Activated T-helper 1 cell treated with anti-CD3 and anti-CD28 coated beads, Interleukin-12 subunit alpha, Interleukin-12 subunit beta, Interleukin-2, Interleukin-4 antibody, amounts not matched to agents 30 ng/mL and 10 ng/mL and 1 ng/mL, durations not matched to agents 14 hours and 24 hours and 36 hours (primary cell): ENCODE results near the gene R3HDM2. TPM values are rescaled to one million over a fixed set of nuclear protein-coding genes. Genes with fewer than 3 reads are reported as not detected.
A peak's percentile ranks its signal among the peaks of the same experiment; 100 is the strongest.

Experiments
- DNase-seq: peaks from one replicate; pipeline ENCODE4 v3.0.0; 2021; ENCODE audit warnings: low spot score
- H3K27ac Mint-ChIP-seq: one replicate; pipeline ENCODE4 v1.8.0; 2021; ENCODE audit warnings: mild to moderate bottlenecking, mixed read lengths
- H3K27me3 Mint-ChIP-seq: one replicate; pipeline ENCODE4 v1.8.0; 2022; ENCODE audit warnings: mild to moderate bottlenecking, moderate library complexity, mixed read lengths; ENCODE audit not compliant: insufficient read depth
- H3K36me3 Mint-ChIP-seq: one replicate; pipeline ENCODE4 v1.8.0; 2021; ENCODE audit warnings: low read depth, mixed read lengths
- H3K4me1 Mint-ChIP-seq: one replicate; pipeline ENCODE4 v1.8.0; 2021; ENCODE audit warnings: low read depth, mixed read lengths
- H3K4me3 Mint-ChIP-seq: one replicate; pipeline ENCODE4 v1.8.0; 2021; ENCODE audit warnings: mild to moderate bottlenecking, moderate library complexity, mixed read lengths
- H3K9me3 Mint-ChIP-seq: one replicate; pipeline ENCODE4 v1.8.0; 2021; ENCODE audit warnings: mixed read lengths
- intact Hi-C: fragments of 100-400 bp; cut with micrococcal nuclease; formaldehyde crosslinking; loops from one replicate; pipeline ENCODE4 v1.15.1; 2024
- total RNA-seq: library from RNA; stranded (reverse); gene quantifications from 2 replicates; pipeline ENCODE4 v1.2.3, GENCODE V29; 2022

The R3HDM2 gene
- total RNA-seq, 1 donor from 2014 or later: 44.6 TPM

- no peaks in the 10 kb centered on the region for H3K9me3 Mint-ChIP-seq
These were observed 210.7 kb downstream of the R3HDM2 start for GRCh38 chr12:57219993-57220754.

GRCh38 chr12:57219205-57219992 is 211.4 kb downstream of the R3HDM2 start:
- no peaks in the 10 kb centered on the region for H3K9me3 Mint-ChIP-seq
- peaks cover 6% of the 10 kb centered on the region for H3K36me3 Mint-ChIP-seq
- no peak overlapping the region for H3K4me3 Mint-ChIP-seq
- no peak for DNase-seq
- H3K27ac Mint-ChIP-seq: no peak overlapping the region
- H3K4me1 Mint-ChIP-seq: peaks cover 42% of the 10 kb centered on the region
- H3K27me3 Mint-ChIP-seq: peaks cover 83% of the 10 kb centered on the region
- intact Hi-C loops: no loop called here

More at GRCh38 chr12:57219993-57220754, 210.7 kb downstream of the R3HDM2 start:
- no peak overlapping the region for H3K4me3 Mint-ChIP-seq
- peaks cover 6% of the 10 kb centered on the region for H3K36me3 Mint-ChIP-seq
- peaks cover 40% of the 10 kb centered on the region for H3K4me1 Mint-ChIP-seq
- H3K27ac Mint-ChIP-seq: no peak overlapping the region
- no peak for DNase-seq
- intact Hi-C loops: no loop called here
- H3K27me3 Mint-ChIP-seq: peaks cover 78% of the 10 kb centered on the region

- intact Hi-C loops: no loop called here
- no peak for DNase-seq
- H3K27ac Mint-ChIP-seq: no peak overlapping the region
These were observed 212.6 kb downstream of the R3HDM2 start for GRCh38 chr12:57218030-57218853.

GRCh38 chr12:57216921-57217879 is 213.6 kb downstream of the R3HDM2 start:
- H3K9me3 Mint-ChIP-seq: no peaks in the 10 kb centered on the region
- H3K27ac Mint-ChIP-seq: peak overlapping the region; percentile 10
- intact Hi-C loops: no loop called here
- H3K36me3 Mint-ChIP-seq: peaks cover 5% of the 10 kb centered on the region
- peaks cover 74% of the 10 kb centered on the region for H3K27me3 Mint-ChIP-seq
- peaks cover 44% of the 10 kb centered on the region for H3K4me1 Mint-ChIP-seq
- peak overlapping the region; percentile 83 for H3K4me3 Mint-ChIP-seq
- DNase-seq: no peak

More at GRCh38 chr12:57218030-57218853, 212.6 kb downstream of the R3HDM2 start:
- Mint-ChIP-seq H3K4me1 (peaks cover 48% of the 10 kb centered on the region), H3K36me3 (peaks cover 6% of the 10 kb centered on the region), H3K9me3 (no peaks in the 10 kb centered on the region), H3K4me3 (peak overlapping the region; percentile 32), H3K27me3 (peaks cover 83% of the 10 kb centered on the region)

GRCh38 chr12:57216014-57216911 is 214.6 kb downstream of the R3HDM2 start, which contains the start of gene NXPH4:
TSS of gene NXPH4 (plus strand) at chr12:57216794. CDS start at chr12:57216970, 176 bp downstream.
- Mint-ChIP-seq H3K4me3 (peak within 1 kb of the TSS; percentile 83), H3K27ac (peak within 1 kb of the TSS; percentile 10), H3K36me3 (peaks cover 5% of the 10 kb centered on the region), H3K4me1 (peaks cover 37% of the 10 kb centered on the region), H3K27me3 (peaks cover 66% of the 10 kb centered on the region), H3K9me3 (no peaks in the 10 kb centered on the region)
- intact Hi-C loops: no loop called here
- peak; percentile 47 for DNase-seq

GRCh38 chr12:57215668-57216013 is 215.2 kb downstream of the R3HDM2 start:
- intact Hi-C loops: no loop called here
- Mint-ChIP-seq H3K27me3 (peaks cover 60% of the 10 kb centered on the region), H3K27ac (no peak overlapping the region), H3K36me3 (peaks cover 3% of the 10 kb centered on the region), H3K4me3 (peak overlapping the region; percentile 69), H3K4me1 (peaks cover 32% of the 10 kb centered on the region), H3K9me3 (no peaks in the 10 kb centered on the region)
- no peak for DNase-seq

GRCh38 chr12:57215065-57215464 is 215.8 kb downstream of the R3HDM2 start:
- H3K36me3 Mint-ChIP-seq: peaks cover 3% of the 10 kb centered on the region
- peaks cover 30% of the 10 kb centered on the region for H3K4me1 Mint-ChIP-seq
- intact Hi-C loops: no loop called here
- H3K27ac Mint-ChIP-seq: no peak overlapping the region
- peaks cover 57% of the 10 kb centered on the region for H3K27me3 Mint-ChIP-seq
- H3K4me3 Mint-ChIP-seq: no peak overlapping the region
- no peak for DNase-seq
- no peaks in the 10 kb centered on the region for H3K9me3 Mint-ChIP-seq

- no peaks in the 10 kb centered on the region for H3K9me3 Mint-ChIP-seq
- intact Hi-C loops: loop anchor here (1.0 kb wide), 1 partner anchor 15 kb away; the partner anchor contains the start of gene SHMT2
- peaks cover 51% of the 10 kb centered on the region for H3K27me3 Mint-ChIP-seq
- H3K4me1 Mint-ChIP-seq: peaks cover 30% of the 10 kb centered on the region
- peaks cover 3% of the 10 kb centered on the region for H3K36me3 Mint-ChIP-seq
- peak overlapping the region; percentile 56 for H3K4me3 Mint-ChIP-seq
- peak; percentile 58 for DNase-seq
- peak overlapping the region; percentile 42 for H3K27ac Mint-ChIP-seq
These were observed 216.5 kb downstream of the R3HDM2 start for GRCh38 chr12:57214398-57214781.

GRCh38 chr12:57213763-57214397 is 217.0 kb downstream of the R3HDM2 start:
- H3K36me3 Mint-ChIP-seq: peaks cover 3% of the 10 kb centered on the region
- peaks cover 48% of the 10 kb centered on the region for H3K27me3 Mint-ChIP-seq
- no peak for DNase-seq
- H3K4me1 Mint-ChIP-seq: peaks cover 30% of the 10 kb centered on the region
- H3K4me3 Mint-ChIP-seq: peak overlapping the region; percentile 56
- peak overlapping the region; percentile 42 for H3K27ac Mint-ChIP-seq
- intact Hi-C loops: loop anchor here (1.0 kb wide), 4 partner anchors 15 to 245 kb away; partner anchors contain the start of genes GLI1 and SHMT2
- no peaks in the 10 kb centered on the region for H3K9me3 Mint-ChIP-seq

- peak; percentile 74 for DNase-seq
- no peaks in the 10 kb centered on the region for H3K9me3 Mint-ChIP-seq
- H3K4me1 Mint-ChIP-seq: peaks cover 30% of the 10 kb centered on the region
- H3K27ac Mint-ChIP-seq: no peak overlapping the region
- peaks cover 3% of the 10 kb centered on the region for H3K36me3 Mint-ChIP-seq
- no peak overlapping the region for H3K4me3 Mint-ChIP-seq
- intact Hi-C loops: loop anchor here (1.0 kb wide), 3 partner anchors 26 to 246 kb away; partner anchors contain the start of gene GLI1
- H3K27me3 Mint-ChIP-seq: peaks cover 41% of the 10 kb centered on the region
These were observed 217.7 kb downstream of the R3HDM2 start for GRCh38 chr12:57213058-57213715.
